GM23338 (cell line): ENCODE data around the gene CNTNAP2. TPM values are rescaled to one million over a fixed set of nuclear protein-coding genes. Genes with fewer than 3 reads are reported as not detected.
"Not testable (repeated sequence)": the region's sequence is repeated elsewhere in the genome, so short reads cannot be mapped to it uniquely, and the experiment has no call there.

ENCODE experiments used
- ATAC-seq: fragments of 200-7000 bp; cut with Tn5 transposase; 3 replicates; pipeline ENCODE4 v1.9.1; 2020
- DNase-seq: peaks from one replicate; pipeline ENCODE4 v3.0.0-alpha.2; 2015; ENCODE audit warnings: low spot score
- H2AFZ ChIP-seq: fragments of 200-600 bp; sonication (generic); 2 replicates; pipeline ENCODE4 v1.8.0; 2016; ENCODE audit warnings: antibody characterized with exemption, mild to moderate bottlenecking, moderate library complexity
- H3F3A ChIP-seq: fragments of 200-600 bp; sonication (generic); replicated peaks from 2 replicates; pipeline ENCODE4 v1.8.0; 2017; ENCODE audit warnings: antibody characterized with exemption, mixed run types, low read depth
- H3K27ac ChIP-seq: fragments of 200-600 bp; sonication (generic); 2 replicates; pipeline ENCODE4 v1.6.1; 2016; ENCODE audit warnings: low read depth
- H3K27me3 ChIP-seq: fragments of 200-600 bp; sonication (generic); 2 replicates; pipeline ENCODE4 v1.8.0; 2016; ENCODE audit warnings: mild to moderate bottlenecking, mixed run types, moderate library complexity; ENCODE audit not compliant: insufficient read depth
- H3K36me3 ChIP-seq: fragments of 200-600 bp; sonication (generic); 2 replicates; pipeline ENCODE4 v1.8.0; 2016; ENCODE audit warnings: mild to moderate bottlenecking; ENCODE audit not compliant: insufficient read depth
- H3K4me1 ChIP-seq: fragments of 200-600 bp; sonication (generic); 2 replicates; pipeline ENCODE4 v1.8.0; 2016; ENCODE audit warnings: mild to moderate bottlenecking, moderate library complexity; ENCODE audit not compliant: insufficient read depth
- H3K4me2 ChIP-seq: fragments of 200-600 bp; sonication (generic); 2 replicates; pipeline ENCODE4 v1.7.1; 2017; ENCODE audit warnings: mixed run types
- H3K4me3 ChIP-seq: fragments of 200-600 bp; sonication (generic); 2 replicates; pipeline ENCODE4 v1.6.1; 2016; ENCODE audit warnings: mixed run types
- H3K79me2 ChIP-seq: fragments of 200-600 bp; sonication (generic); replicated peaks from 2 replicates; pipeline ENCODE4 v1.8.0; 2017; ENCODE audit warnings: mild to moderate bottlenecking; ENCODE audit not compliant: insufficient read depth
- H3K9me2 ChIP-seq: fragments of 200-600 bp; sonication (generic); 2 replicates; pipeline ENCODE4 v1.8.0; 2017; ENCODE audit not compliant: insufficient read depth
- H4K20me1 ChIP-seq: fragments of 200-600 bp; sonication (generic); replicated peaks from 2 replicates; pipeline ENCODE4 v1.8.0; 2017; ENCODE audit warnings: mild to moderate bottlenecking; ENCODE audit not compliant: insufficient read depth
- H3K27ac Mint-ChIP-seq: 2 replicates; pipeline ENCODE4 v1.8.0; 2020; ENCODE audit warnings: inconsistent platforms, mild to moderate bottlenecking, moderate library complexity, mixed read lengths
- H3K27me3 Mint-ChIP-seq: 3 replicates; pipeline ENCODE4 v1.8.0; 2022; ENCODE audit warnings: low read depth, mild to moderate bottlenecking, moderate library complexity, mixed read lengths, inconsistent platforms; ENCODE audit not compliant: insufficient read depth, poor library complexity
- H3K36me3 Mint-ChIP-seq: 3 replicates; pipeline ENCODE4 v1.8.0; 2021; ENCODE audit warnings: low read depth, mild to moderate bottlenecking, inconsistent platforms, moderate library complexity, mixed read lengths
- H3K4me1 Mint-ChIP-seq: 3 replicates; pipeline ENCODE4 v1.8.0; 2020; ENCODE audit warnings: mild to moderate bottlenecking, inconsistent platforms, mixed read lengths
- H3K4me3 Mint-ChIP-seq: 3 replicates; pipeline ENCODE4 v1.8.0; 2021; ENCODE audit warnings: moderate library complexity, mild to moderate bottlenecking, inconsistent platforms, mixed read lengths
- H3K9me3 Mint-ChIP-seq: 3 replicates; pipeline ENCODE4 v1.8.0; 2020; ENCODE audit warnings: moderate library complexity, mild to moderate bottlenecking, inconsistent platforms, mixed read lengths
- CREB1 ChIP-seq: fragments of 250-450 bp; sonication (Bioruptor Pico); IDR thresholded peaks from 2 replicates; pipeline ENCODE4 v1.5.0; 2020; ENCODE audit warnings: low read depth, mild to moderate bottlenecking, moderate library complexity
- EZH2phosphoT487 ChIP-seq: fragments of 200-600 bp; sonication (generic); IDR thresholded peaks from one replicate; pipeline ENCODE4 v1.8.1; 2018; ENCODE audit warnings: antibody characterized with exemption; ENCODE audit not compliant: unreplicated experiment
- REST ChIP-seq: IDR thresholded peaks from one replicate; pipeline ENCODE4 v1.6.1; 2018; ENCODE audit warnings: antibody characterized with exemption; ENCODE audit not compliant: unreplicated experiment
- ZNF114 ChIP-seq: fragments of 250-450 bp; sonication (Bioruptor Pico); IDR thresholded peaks from 2 replicates; pipeline ENCODE4 v1.5.0; 2020; ENCODE audit warnings: mild to moderate bottlenecking, moderate library complexity
- ZNF331 ChIP-seq: fragments of 250-450 bp; sonication (Bioruptor Pico); IDR thresholded peaks from 2 replicates; pipeline ENCODE4 v1.5.0; 2020; ENCODE audit warnings: low read depth, mild to moderate bottlenecking, moderate library complexity
- polyA plus RNA-seq: library from polyadenylated mRNA; unstranded; fragments of >200 nt; fragmentation: Nextera tagmentation; extraction: Ambion mirVana; gene quantifications from 2 replicates; pipeline ENCODE4 v1.2.1, GENCODE V29; 2016
- total RNA-seq: library from RNA; depleted of rRNA; stranded (reverse); fragments of >200 nt; shearing (Covaris generic); gene quantifications from 2 replicates; pipeline ENCODE4 v1.2.3, GENCODE V29; 2014
- TF ChIP-seq, protein P1 (sequence below), 2 experiments: fragments of 200-600 bp in 1 of 2; sonication (generic) in 1 of 2; conservative IDR thresholded peaks; 2 replicates each; pipeline versions ENCODE4 v1.5.1 to v1.6.1; 2016 to 2017; ENCODE audit warnings: antibody characterized with exemption in 2 of 2, low read depth in 2 of 2, mild to moderate bottlenecking in 2 of 2, moderate library complexity in 1 of 2

The CNTNAP2 gene
- total and polyA plus RNA-seq, 2 experiments from 2014 or later, result 38.2 to 61.3 TPM

- TF ChIP-seq REST, result no peak
- TF ChIP-seq ZNF331 (CRISPR knock-in tag), result no peak
- TF ChIP-seq CREB1, result no peak
- no peak for TF ChIP-seq EZH2phosphoT487
- TF ChIP-seq ZNF114 (CRISPR knock-in tag), result no peak
These were observed 1478.4 kb downstream of the CNTNAP2 start (continued) for GRCh38 chr7:147595042-147595441.

- H3K27me3 ChIP-seq, H3K27ac ChIP-seq, H3K4me3 ChIP-seq, H3K4me3 Mint-ChIP-seq, H3K79me2 ChIP-seq, H3K36me3 ChIP-seq, H3K9me2 ChIP-seq, H3K27ac Mint-ChIP-seq, ATAC-seq, H3K27me3 Mint-ChIP-seq, H4K20me1 ChIP-seq, H3K4me1 ChIP-seq, H3K4me2 ChIP-seq, H2AFZ ChIP-seq, H3F3A ChIP-seq: not testable (repeated sequence)
- peaks cover 33% of the 10 kb centered on the region for H3K9me3 Mint-ChIP-seq
- H3K36me3 Mint-ChIP-seq, result peaks cover 13% of the 10 kb centered on the region; the same call in 2 of the 3 replicates
- TF ChIP-seq, protein P1, sequence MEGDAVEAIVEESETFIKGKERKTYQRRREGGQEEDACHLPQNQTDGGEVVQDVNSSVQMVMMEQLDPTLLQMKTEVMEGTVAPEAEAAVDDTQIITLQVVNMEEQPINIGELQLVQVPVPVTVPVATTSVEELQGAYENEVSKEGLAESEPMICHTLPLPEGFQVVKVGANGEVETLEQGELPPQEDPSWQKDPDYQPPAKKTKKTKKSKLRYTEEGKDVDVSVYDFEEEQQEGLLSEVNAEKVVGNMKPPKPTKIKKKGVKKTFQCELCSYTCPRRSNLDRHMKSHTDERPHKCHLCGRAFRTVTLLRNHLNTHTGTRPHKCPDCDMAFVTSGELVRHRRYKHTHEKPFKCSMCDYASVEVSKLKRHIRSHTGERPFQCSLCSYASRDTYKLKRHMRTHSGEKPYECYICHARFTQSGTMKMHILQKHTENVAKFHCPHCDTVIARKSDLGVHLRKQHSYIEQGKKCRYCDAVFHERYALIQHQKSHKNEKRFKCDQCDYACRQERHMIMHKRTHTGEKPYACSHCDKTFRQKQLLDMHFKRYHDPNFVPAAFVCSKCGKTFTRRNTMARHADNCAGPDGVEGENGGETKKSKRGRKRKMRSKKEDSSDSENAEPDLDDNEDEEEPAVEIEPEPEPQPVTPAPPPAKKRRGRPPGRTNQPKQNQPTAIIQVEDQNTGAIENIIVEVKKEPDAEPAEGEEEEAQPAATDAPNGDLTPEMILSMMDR (conservative IDR thresholded peaks at IDR 0.05; ENCODE audit: low read depth in 2 of 2), result peak; percentile 48 to 51
- peaks cover 12% of the 10 kb centered on the region for H3K4me1 Mint-ChIP-seq
- DNase-seq, result peak; percentile 13
These were observed 1482.1 kb downstream of the CNTNAP2 start for GRCh38 chr7:147598687-147599086.

GRCh38 chr7:147605323-147605722 is 1488.7 kb downstream of the CNTNAP2 start:
- no peak for TF ChIP-seq EZH2phosphoT487
- no peaks in the 10 kb centered on the region; the same call in 1 of the 2 replicates for H3K36me3 ChIP-seq
- Mint-ChIP-seq H3K36me3 (peaks cover 9% of the 10 kb centered on the region; the same call in 1 of the 3 replicates), H3K4me1 (peaks cover 46% of the 10 kb centered on the region), H3K27me3 (peaks cover 8% of the 10 kb centered on the region), H3K4me3 (peak overlapping the region; percentile 10; the same call in 1 of the 3 replicates), H3K9me3 (peaks cover 29% of the 10 kb centered on the region; the same call in 2 of the 3 replicates), H3K27ac (no peak overlapping the region)
- no peaks in the 10 kb centered on the region for H3F3A ChIP-seq
- peak overlapping the region; percentile 38 for H3K4me3 ChIP-seq
- no peaks in the 10 kb centered on the region for H3K9me2 ChIP-seq
- no peaks in the 10 kb centered on the region for H4K20me1 ChIP-seq
- peaks cover 34% of the 10 kb centered on the region for H3K4me1 ChIP-seq
- H3K27me3 ChIP-seq, result peaks cover 8% of the 10 kb centered on the region; the same call in 1 of the 2 replicates
- no peak overlapping the region for H3K27ac ChIP-seq
- no peaks in the 10 kb centered on the region for H3K79me2 ChIP-seq
- no peak for DNase-seq
- no peak for ATAC-seq
- H2AFZ ChIP-seq, result no peak overlapping the region
- peak overlapping the region; percentile 65 for H3K4me2 ChIP-seq
